Adrenal gland (tissue), 5 donors: ENCODE data around the gene PHLDA1.

Experiments used
- CTCF ChIP-seq, 6 experiments: fragments of 450-650 bp in 4 of 6; fragments of 200-600 bp in 2 of 6; sonication (generic) in 1 of 6; IDR thresholded peaks; 1 replicate in 5 of 6; 2 replicates in 1 of 6; pipeline versions ENCODE4 v1.5.1 to v1.8.0; 2016 to 2021; ENCODE audit warnings: antibody characterized with exemption in 6 of 6, mild to moderate bottlenecking in 2 of 6, moderate library complexity in 1 of 6
- POLR2A ChIP-seq, 2 donors: fragments of 450-650 bp; IDR thresholded peaks; one replicate each; pipeline ENCODE4 v1.6.1; 2017; ENCODE audit warnings: antibody characterized with exemption in 2 of 2, mild to moderate bottlenecking in 2 of 2, moderate library complexity in 1 of 2
- donor health status: DM: no; HTN: no; CAD: no.

- TF ChIP-seq CTCF (IDR thresholded peaks at IDR 0.05), result no peak
- TF ChIP-seq POLR2A (IDR thresholded peaks at IDR 0.05), result no peak
These were observed 46.0 kb downstream of the PHLDA1 start for GRCh38 chr12:75985566-75985965.
